GM12878 (cell line): ENCODE results near the gene OSBPL2. TPM values are rescaled to one million over a fixed set of nuclear protein-coding genes. Genes with fewer than 3 reads are reported as not detected.

ENCODE experiments used
- ATAC-seq: fragments of 200-7000 bp; cut with Tn5 transposase; 3 replicates; pipeline ENCODE4 v1.9.1; 2020; ENCODE audit warnings: mild to moderate bottlenecking, moderate library complexity
- BruUV-seq: library from RNA; stranded (reverse); fragments of 400-500 nt; replicated peaks from 2 replicates; lab custom pipeline; 2021; lab: Mats Ljungman, UMichigan
- CTCF ChIA-PET: fragments of 300-600 bp; sonication (Branson Sonifier 250); formaldehyde crosslinking; extraction: SDS; loops from one replicate; lab custom pipeline; 2021; ENCODE audit warnings: inconsistent platforms; lab: Yijun Ruan, JAX
- POLR2A ChIA-PET: fragments of 350-600 bp; formaldehyde crosslinking; extraction: SDS; loops from one replicate; lab custom pipeline; 2021; ENCODE audit warnings: inconsistent platforms; lab: Charles Lee
- RAD21 ChIA-PET: fragments of 300-600 bp; sonication (Branson Sonifier 250); formaldehyde crosslinking; loops from one replicate; lab custom pipeline; 2023; ENCODE audit warnings: antibody characterized with exemption; ENCODE audit not compliant: unreplicated experiment; lab: Charles Lee
- SMC1A ChIA-PET: fragments of 300-600 bp; sonication (Branson Sonifier 250); formaldehyde crosslinking; loops from one replicate; lab custom pipeline; 2023; ENCODE audit not compliant: unreplicated experiment, uncharacterized antibody; lab: Charles Lee
- DNase-seq: peaks from one replicate; pipeline ENCODE4 v3.0.0-alpha.2; 2011; ENCODE audit warnings: low read depth, low spot score
- FAIRE-seq: peaks from 3 replicates; lab custom pipeline; 2011; peaks lifted over from hg19 to GRCh38; lab: Jason Lieb, UNC
- H2AFZ ChIP-seq: 2 replicates; pipeline ENCODE4 v1.6.0; 2011; ENCODE audit warnings: low read depth, low read length, control low read depth; ENCODE audit not compliant: control insufficient read depth
- H3K27ac ChIP-seq: 2 replicates; pipeline ENCODE4 v1.5.1; 2011; ENCODE audit warnings: control low read depth; ENCODE audit not compliant: control insufficient read depth, insufficient read depth
- H3K27me3 ChIP-seq, 2 experiments: replicated peaks in 1 of 2; 2 replicates each; pipeline versions ENCODE4 v1.6.0 to v1.6.1; 2011; ENCODE audit warnings: low read length in 1 of 2; ENCODE audit not compliant: control insufficient read depth in 2 of 2, insufficient read depth in 2 of 2
- H3K36me3 ChIP-seq, 2 experiments: 2 replicates each; pipeline ENCODE4 v1.5.1; 2011; ENCODE audit warnings: low read length in 1 of 2; ENCODE audit not compliant: control insufficient read depth in 2 of 2, insufficient read depth in 2 of 2
- H3K4me1 ChIP-seq: 2 replicates; pipeline ENCODE4 v1.6.1; 2011; ENCODE audit warnings: mild to moderate bottlenecking, low read length, moderate library complexity, mixed read lengths; ENCODE audit not compliant: control insufficient read depth, insufficient read depth
- H3K4me2 ChIP-seq: 2 replicates; pipeline ENCODE4 v1.6.0; 2011; ENCODE audit warnings: control low read depth; ENCODE audit not compliant: control insufficient read depth, insufficient read depth
- H3K4me3 ChIP-seq: fragments of 200-600 bp; sonication (generic); 2 replicates; pipeline ENCODE4 v1.5.1; 2016
- H3K79me2 ChIP-seq: 2 replicates; pipeline ENCODE4 v1.6.0; 2011; ENCODE audit warnings: low read length; ENCODE audit not compliant: control insufficient read depth, insufficient read depth
- H3K9ac ChIP-seq: 2 replicates; pipeline ENCODE4 v1.8.0; 2011; ENCODE audit warnings: low read length, control low read depth, mixed read lengths; ENCODE audit not compliant: control insufficient read depth, insufficient read depth
- H3K9me3 ChIP-seq: replicated peaks from 3 replicates; pipeline ENCODE4 v1.5.1; 2011; ENCODE audit warnings: mild to moderate bottlenecking, low read length; ENCODE audit not compliant: control insufficient read depth, insufficient read depth
- H4K20me1 ChIP-seq: 2 replicates; pipeline ENCODE4 v1.6.0; 2011; ENCODE audit not compliant: control insufficient read depth, insufficient read depth
- CEBPZ ChIP-seq: fragments of 150-350 bp; IDR thresholded peaks from 2 replicates; pipeline ENCODE4 v1.6.1; 2016; ENCODE audit warnings: low read depth, low read length
- E2F8 ChIP-seq: fragments of 450-650 bp; IDR thresholded peaks from 2 replicates; pipeline ENCODE4 v1.6.1; 2018; ENCODE audit warnings: mild to moderate bottlenecking, low read depth, moderate library complexity; ENCODE audit not compliant: partially characterized antibody
- GATAD2B ChIP-seq: fragments of 450-650 bp; conservative IDR thresholded peaks from 2 replicates; pipeline ENCODE4 v1.6.1; 2017; ENCODE audit warnings: low read depth, mild to moderate bottlenecking, moderate library complexity
- JUNB ChIP-seq: IDR thresholded peaks from 2 replicates; pipeline ENCODE4 v1.6.1; 2016; ENCODE audit warnings: antibody characterized with exemption, mild to moderate bottlenecking
- MAX ChIP-seq: IDR thresholded peaks from 2 replicates; pipeline ENCODE4 v1.6.1; 2012; ENCODE audit warnings: low read depth, low read length, improper control_type of control experiment
- RELA ChIP-seq: fragments of 450-650 bp; IDR thresholded peaks from 2 replicates; pipeline ENCODE4 v1.8.0; 2014; ENCODE audit warnings: borderline replicate concordance; ENCODE audit not compliant: partially characterized antibody
- SMC3 ChIP-seq: IDR thresholded peaks from 2 replicates; pipeline ENCODE4 v1.6.1; 2011; ENCODE audit warnings: low read length, improper control_type of control experiment, borderline replicate concordance
- SP1 ChIP-seq: IDR thresholded peaks from one replicate; pipeline ENCODE4 v1.6.1; 2011; ENCODE audit warnings: low read depth, low read length
- TCF3 ChIP-seq: IDR thresholded peaks from 2 replicates; pipeline ENCODE4 v1.6.1; 2012; ENCODE audit warnings: low read depth, mild to moderate bottlenecking, low read length, borderline replicate concordance; ENCODE audit not compliant: insufficient read depth
- USF2 ChIP-seq: IDR thresholded peaks from 2 replicates; pipeline ENCODE4 v1.6.1; 2011; ENCODE audit warnings: low read depth, low read length, improper control_type of control experiment, borderline replicate concordance
- WRNIP1 ChIP-seq: IDR thresholded peaks from 2 replicates; pipeline ENCODE4 v1.6.1; 2011; ENCODE audit warnings: low read depth, low read length, improper control_type of control experiment, borderline replicate concordance
- WGBS: methylation state at CpG from one replicate; pipeline ENCODE4 v1.1.6; 2016; ENCODE audit warnings: low lambda C conversion rate; ENCODE audit not compliant: insufficient replicate concordance, insufficient coverage; ENCODE audit errors: missing lambda C conversion rate; 5-methylcytosine and 5-hydroxymethylcytosine counted together
- in situ Hi-C: fragments of 300-500 bp; cut with MboI; formaldehyde crosslinking; loops from 9 replicates; pipeline ENCODE4 v1.14.3; 2018; ENCODE audit warnings: mixed read lengths
- intact Hi-C: fragments of 100-400 bp; cut with micrococcal nuclease; formaldehyde crosslinking; loops from one replicate; pipeline ENCODE4 v1.14.2; 2022; ENCODE audit not compliant: unreplicated experiment
- polyA plus RNA-seq, 11 experiments: library from polyadenylated mRNA; depleted of rRNA in 4 of 11; unstranded in 6 of 11; stranded (reverse) in 5 of 11; fragments of >200 nt; fragmentation: Nextera tagmentation in 4 of 11; fragmentation: Illumina TruSeq in 1 of 11; extraction: Ambion mirVana in 4 of 11; extraction: Trizol in 1 of 11; gene quantifications; 1 replicate in 1 of 11; 2 replicates in 10 of 11; pipeline versions ENCODE4 v1.2.1 to v1.2.3, GENCODE V29; 2011 to 2016; ENCODE audit warnings: inconsistent platforms in 2 of 11, missing spikeins in 2 of 11, low read depth in 1 of 11
- total RNA-seq, 4 experiments: library from RNA; depleted of rRNA in 3 of 4; stranded (reverse); fragments of >200 nt in 3 of 4; fragmentation: Illumina TruSeq in 1 of 4; extraction: Trizol in 1 of 4; gene quantifications; 2 replicates each; pipeline versions ENCODE4 v1.2.1 to v1.2.3, GENCODE V29; 2013 to 2021

The OSBPL2 gene
- total and polyA plus RNA-seq, 10 of the 15 experiments (the other 5 are each of a cell fraction or from before 2014, with no cell fraction given) = 2.8 to 22.3 (median 14.7) TPM

GRCh38 chr20:62252342-62252966, 14.1 kb downstream of the OSBPL2 start (continued):
- TF ChIP-seq USF2 = no peak
- TF ChIP-seq WRNIP1 = no peak
- TF ChIP-seq E2F8 = no peak
- no peak for TF ChIP-seq CEBPZ
- TF ChIP-seq, all 136 proteins: peak for 0

GRCh38 chr20:62253398-62253797, 15.1 kb downstream of the OSBPL2 start:
- intact Hi-C loops = no loop called here
- RAD21 ChIA-PET = no interaction called here
- POLR2A ChIA-PET = no interaction called here
- H2AFZ ChIP-seq = no peak overlapping the region
- ATAC-seq (no peak), DNase-seq (no peak), FAIRE-seq (no peak)
- H3K36me3 ChIP-seq = peaks cover 5 to 10% of the 10 kb centered on the region in 2 experiments
- CTCF ChIA-PET = no interaction called here
- no peak overlapping the region for H3K4me3 ChIP-seq
- SMC1A ChIA-PET = no interaction called here
- H4K20me1 ChIP-seq = no peaks in the 10 kb centered on the region; the same call in 1 of the 2 replicates
- in situ Hi-C loops = no loop called here
- no peaks in the 10 kb centered on the region for H3K27me3 ChIP-seq
- no peaks in the 10 kb centered on the region for H3K4me1 ChIP-seq
- 52% methylated on average over 6 of the region's 6 CpGs for WGBS
- no peak overlapping the region for H3K9ac ChIP-seq
- TF ChIP-seq GATAD2B = no peak
- TF ChIP-seq SMC3 = no peak
- no peak for TF ChIP-seq JUNB
- TF ChIP-seq RELA = no peak
- no peak for TF ChIP-seq SP1
- TF ChIP-seq MAX = no peak
- no peak for TF ChIP-seq TCF3
- no peak overlapping the region for H3K4me2 ChIP-seq
- peaks cover 5% of the 10 kb centered on the region for H3K79me2 ChIP-seq
- H3K27ac ChIP-seq = no peak overlapping the region
- H3K9me3 ChIP-seq = no peaks in the 10 kb centered on the region
- no TSS peak for BruUV-seq
